Raji (cell line): ENCODE data around the gene DCUN1D4.

Experiments used
- POLR2A ChIP-seq: IDR thresholded peaks from 2 replicates; pipeline ENCODE4 v1.6.1; 2011; ENCODE audit warnings: low read depth, low read length, control low read depth; ENCODE audit not compliant: insufficient read depth

DCUN1D4 gene

DNA sequence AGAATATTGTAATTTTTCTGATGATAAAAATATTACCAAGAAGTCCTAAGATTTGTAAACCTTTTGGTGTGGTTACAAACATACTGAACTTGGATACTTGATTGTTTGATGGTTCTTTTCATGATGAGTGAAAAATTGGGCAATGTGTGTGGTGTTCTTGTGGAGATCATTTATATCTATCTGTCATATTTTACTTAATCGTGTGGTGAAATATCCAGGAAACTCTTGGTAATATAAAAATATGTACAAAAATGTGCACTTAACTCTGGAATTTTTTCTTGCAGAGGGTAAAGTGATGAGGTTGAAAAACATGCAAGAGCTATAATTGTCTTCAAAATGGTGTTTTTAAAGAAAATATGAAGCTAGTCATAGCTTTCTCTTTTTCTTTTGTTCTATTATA is 2.8 kb downstream of the DCUN1D4 start:
- TF ChIP-seq POLR2A, result no peak

DNA sequence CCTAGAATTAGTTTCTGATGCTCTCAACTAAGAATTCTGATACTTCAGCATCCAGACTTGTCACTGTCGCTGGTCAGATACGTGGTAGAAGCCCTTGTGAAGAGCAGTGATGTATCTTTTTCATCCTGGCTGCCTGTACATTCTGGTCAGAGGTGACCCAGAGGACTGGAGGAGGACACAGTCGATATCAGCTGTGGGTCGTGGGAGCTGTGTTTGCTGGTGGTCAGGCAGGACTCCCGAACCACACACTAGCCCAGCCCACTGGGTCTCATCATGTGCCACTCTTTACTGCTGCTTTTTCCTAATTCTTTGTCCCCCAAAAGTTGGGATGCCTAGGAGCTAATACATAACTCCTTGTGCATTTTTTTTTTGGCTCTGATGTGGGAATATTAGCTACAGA is 6.5 kb downstream of the DCUN1D4 start:
- no peak for TF ChIP-seq POLR2A

DNA sequence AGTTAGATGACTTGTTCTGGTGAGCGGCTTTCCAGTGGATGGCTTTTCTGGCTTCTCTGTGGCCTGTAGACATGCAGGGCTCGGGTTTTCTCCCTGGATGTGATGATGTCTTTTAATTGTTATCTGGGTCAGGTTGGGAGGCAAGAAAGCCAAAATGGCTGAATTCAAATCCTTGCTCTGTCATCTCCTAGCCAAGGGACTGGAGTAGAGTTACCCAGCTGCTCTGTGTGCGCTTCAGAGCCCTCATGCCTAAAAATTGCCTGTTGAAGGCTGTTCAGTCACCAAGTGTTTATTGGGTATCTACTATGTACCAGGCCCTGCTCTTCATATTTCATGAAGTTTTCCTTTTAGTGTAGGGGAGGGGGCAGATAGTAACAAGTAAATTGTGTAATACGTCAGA is 7.3 kb downstream of the DCUN1D4 start:
- no peak for TF ChIP-seq POLR2A

DNA sequence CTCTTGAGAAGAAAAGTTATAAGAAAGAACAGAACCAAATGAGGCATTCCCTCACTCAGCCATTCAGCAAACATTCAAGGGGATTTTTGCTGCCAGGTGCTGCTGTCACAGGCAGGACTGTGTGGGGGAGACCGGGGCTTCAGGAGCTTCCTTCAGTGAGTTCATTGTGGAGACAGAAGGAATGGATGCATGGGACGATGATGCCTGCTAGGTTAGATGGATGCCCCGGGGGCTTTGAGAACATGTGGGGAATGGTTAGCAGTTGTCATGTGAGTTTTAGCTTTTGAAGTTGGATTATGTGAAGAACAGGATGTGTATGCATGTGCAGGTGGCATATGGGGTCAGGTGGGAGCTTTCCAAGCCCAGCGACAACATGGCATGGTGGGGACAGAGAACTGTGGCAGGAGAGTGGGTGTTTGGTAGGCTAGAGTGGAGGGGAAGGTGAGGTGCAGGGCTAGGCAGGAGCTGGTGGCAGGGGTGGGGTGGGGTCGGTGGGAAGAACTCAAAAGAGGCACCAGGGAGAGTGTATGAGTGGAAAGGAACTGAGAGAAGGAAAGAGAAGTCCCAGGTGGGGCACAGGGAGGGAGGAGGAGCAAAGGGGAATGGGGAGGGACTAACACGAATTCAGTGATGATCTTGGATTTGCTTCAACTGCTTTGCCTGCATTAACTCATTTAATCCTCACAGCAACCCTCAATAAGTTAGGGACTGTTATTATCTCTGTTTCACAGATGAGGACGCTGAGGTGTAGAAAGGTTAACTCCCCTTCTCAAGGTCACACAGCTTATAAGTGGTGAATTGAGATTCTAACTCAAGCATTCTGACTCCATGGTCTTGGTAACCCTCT is 8.4 kb downstream of the DCUN1D4 start:
- no peak for TF ChIP-seq POLR2A

DNA sequence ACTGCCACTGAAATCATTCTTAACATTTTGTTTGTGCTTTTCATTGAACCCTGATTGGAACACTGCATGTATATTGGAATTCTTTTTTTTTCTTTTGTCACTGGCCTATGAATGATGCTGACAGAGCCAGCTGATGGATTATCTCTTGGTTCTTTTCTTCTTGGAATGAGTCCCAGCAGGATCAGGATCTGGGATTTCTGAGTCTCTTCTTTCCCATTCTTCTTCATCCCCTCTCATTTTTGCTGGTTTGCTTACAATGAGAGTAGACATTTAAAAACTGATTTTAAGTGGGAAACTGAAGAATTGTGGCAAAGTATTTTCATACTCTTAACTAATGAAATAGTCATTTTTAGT is 9.0 kb downstream of the DCUN1D4 start:
- TF ChIP-seq POLR2A, result no peak

DNA sequence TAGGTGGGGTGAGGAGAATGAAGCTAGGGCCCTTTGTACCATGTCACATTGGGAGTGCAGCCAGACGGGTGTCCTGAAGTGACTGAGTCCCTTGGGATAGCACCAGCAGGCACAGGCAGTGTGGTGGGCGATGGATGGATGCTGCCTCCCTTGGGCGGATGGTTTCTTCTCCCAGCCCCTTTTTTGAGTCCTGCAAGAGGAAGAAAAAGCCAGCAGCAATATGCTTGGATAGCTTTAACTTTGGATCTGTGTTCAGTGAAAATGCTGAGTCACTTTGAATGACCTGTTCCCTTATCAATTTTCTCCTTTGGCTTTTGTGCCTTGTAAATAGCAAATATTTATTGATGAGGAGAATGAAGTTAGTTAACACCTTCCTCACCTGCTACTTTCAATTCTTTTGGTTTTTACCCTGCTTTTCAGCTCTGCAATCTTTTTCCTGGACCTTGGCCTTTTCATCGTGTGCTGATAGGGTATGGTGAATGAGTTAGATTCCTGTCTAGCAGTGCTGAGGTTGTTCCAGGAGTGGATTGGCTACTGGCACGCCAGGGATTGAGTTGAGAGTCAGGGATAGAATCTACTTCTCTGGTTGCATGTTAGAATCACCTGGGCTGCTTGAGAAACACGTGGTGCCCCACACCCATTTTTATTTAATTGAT is 10.2 kb downstream of the DCUN1D4 start:
- TF ChIP-seq POLR2A, result no peak

DNA sequence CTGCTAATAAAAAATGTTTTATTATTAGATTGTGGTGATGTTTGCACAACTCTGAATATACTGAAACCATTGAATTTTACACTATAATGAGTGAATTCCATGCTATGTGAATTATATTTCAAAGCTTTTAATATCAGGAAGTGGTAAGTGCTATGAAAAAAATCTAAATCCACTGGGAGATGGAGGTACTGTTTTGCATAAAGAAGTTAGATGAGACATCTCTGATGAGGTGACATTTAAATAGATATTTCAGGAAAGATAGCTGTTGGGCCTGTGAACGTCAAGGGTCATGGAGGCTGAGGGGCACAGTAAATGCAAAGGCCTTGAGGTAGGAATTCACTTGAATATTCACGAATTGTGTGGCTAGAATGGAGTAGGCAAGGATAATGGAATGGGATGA is 12.3 kb downstream of the DCUN1D4 start:
- no peak for TF ChIP-seq POLR2A

DNA sequence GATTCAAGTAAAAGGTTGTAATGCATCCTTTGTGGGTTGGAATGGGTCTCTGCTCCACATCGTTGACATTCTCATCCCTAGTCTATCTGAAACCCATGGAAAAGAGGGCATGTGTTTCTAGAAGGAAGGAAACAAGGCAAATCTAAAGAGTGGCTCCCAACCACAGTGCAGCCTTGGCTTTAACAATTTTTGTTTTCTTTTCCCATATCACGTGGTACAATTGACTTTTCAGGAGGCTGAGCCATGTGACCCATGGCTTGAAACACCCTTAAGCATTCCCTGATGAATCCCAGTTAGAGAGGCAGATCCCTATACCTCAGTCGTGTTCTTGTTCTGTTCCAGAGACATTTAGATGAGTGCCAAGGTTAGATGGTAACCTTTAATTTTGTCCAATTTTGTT is 12.8 kb downstream of the DCUN1D4 start:
- no peak for TF ChIP-seq POLR2A

DNA sequence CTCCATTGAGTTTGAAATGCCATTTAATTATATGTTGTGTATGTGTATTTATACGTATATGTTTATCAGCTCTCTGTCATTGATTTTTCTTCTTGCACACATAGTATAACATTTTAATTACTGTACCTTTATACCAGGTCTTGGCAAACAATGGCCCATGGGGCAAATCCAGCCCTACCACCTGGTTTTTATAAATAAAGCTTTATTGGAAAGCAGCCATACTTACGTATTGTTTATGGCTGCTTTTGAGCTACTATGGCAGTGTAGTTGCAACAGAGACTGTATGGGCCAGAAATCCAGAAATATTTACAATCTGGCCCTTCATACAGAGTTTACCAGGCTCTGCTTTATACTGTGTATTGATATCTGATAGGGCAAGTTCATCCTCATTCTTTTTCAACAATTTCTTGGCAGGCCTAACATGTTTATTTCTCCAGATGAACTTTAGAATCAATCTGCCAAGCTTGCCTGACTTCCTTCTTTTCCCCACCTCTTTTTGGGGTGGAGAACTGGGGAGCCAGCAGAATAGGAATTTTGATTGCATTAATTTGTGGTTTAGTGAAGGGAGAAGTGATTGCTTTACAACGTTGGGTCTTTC is 15.8 kb downstream of the DCUN1D4 start:
- no peak for TF ChIP-seq POLR2A

DNA sequence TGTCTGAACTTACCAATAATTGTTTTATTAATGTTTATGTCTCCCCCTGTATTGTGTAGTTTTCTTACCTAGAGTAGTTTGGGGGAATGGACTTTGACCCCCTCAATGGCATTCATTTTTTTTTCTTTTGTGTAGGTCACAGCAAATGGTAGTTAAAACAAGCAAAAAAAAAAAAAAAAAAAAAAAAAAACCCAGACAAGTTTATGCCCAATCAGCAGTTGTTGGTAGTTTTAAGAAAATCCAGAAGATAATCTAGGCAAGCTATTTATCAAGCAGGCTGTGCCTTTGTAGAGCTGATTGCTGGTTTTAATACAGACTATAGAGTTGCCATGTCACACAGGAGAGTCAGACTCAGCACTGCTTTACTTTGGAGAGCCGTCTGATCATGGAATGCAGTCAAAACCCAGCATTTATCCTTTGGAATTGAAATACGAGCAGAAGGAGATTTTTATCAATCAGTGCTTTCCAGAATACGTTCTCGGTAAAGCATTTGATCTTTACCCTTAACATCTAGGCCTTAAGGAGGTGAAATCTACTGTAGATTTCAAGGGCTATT is 16.6 kb downstream of the DCUN1D4 start:
- no peak for TF ChIP-seq POLR2A

DNA sequence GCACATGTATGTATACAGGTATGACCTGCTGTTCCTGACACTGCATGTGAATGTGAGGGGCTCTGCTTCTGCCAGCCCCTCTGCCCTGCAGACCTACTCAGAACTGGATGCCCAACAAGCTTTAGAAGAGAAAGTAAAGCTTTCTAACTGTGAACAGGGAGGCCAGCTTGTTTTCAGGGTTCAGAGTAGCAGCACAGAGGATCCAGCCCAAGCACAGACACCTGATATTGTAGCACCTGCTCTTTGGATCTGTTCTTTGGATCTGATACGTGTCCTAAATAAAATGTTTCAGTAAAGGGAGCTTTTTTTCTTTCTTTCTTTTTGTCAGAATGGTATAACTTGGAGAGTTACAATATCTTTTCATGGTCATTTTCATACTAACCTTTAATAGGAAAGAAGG is 19.2 kb downstream of the DCUN1D4 start:
- TF ChIP-seq POLR2A, result no peak

DNA sequence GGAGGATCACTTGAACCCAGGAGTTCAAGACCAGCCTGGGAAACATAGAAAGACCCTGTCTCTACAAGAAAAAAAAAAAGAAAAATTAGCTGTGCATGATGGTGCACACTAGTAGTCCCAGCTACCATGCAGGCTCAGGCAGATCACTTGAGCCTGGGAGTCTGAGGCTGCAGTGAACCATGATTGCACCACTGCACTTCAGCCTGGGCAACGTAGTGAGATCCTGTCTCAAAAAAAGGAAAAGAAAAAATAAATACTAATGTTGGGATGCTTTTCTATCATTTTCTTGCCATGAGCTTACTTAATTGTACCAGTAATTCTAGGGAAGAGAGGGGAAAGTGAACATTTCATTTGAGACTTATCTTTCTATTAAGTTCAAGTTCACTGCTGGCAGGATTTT is 19.8 kb downstream of the DCUN1D4 start:
- no peak for TF ChIP-seq POLR2A

DNA sequence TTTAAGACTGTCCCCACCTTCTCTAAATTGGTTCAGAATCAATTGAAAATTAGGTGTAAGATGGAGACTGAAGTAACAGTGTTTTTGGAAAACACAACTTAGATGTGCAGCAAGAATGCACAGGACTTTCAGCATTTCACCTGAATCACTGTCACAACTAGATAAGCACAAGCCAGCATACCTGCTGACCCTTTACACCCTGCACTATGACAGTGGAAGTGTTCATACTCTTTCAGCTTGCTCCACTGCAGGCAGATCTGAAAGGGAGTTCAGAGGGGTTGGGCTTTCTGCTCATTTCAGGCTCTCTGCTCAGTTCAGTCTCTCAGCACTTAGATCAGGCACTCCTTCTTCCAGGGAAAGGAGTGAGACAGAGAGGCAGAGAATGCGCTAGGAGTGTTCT is 22.8 kb downstream of the DCUN1D4 start:
- no peak for TF ChIP-seq POLR2A

DNA sequence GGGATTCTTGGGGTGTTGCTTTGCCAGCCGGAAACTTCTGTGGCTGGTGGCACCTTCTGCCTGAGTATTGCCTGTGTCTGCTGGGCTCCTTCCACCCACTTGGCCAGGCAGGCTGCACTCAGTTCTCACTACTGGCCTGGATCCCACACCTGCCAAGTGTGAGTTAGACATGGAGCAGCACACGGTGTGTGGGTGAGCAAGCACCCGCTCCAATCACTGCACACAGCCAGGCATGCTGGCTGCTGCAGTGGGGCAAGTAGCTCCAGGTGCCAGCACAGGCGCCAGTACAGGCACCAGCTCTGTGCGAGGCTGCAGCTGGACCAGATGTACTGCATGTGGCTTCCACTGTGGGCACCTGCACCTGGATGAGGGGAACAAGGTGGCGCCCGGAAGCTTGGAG is 23.9 kb downstream of the DCUN1D4 start:
- no peak for TF ChIP-seq POLR2A

DNA sequence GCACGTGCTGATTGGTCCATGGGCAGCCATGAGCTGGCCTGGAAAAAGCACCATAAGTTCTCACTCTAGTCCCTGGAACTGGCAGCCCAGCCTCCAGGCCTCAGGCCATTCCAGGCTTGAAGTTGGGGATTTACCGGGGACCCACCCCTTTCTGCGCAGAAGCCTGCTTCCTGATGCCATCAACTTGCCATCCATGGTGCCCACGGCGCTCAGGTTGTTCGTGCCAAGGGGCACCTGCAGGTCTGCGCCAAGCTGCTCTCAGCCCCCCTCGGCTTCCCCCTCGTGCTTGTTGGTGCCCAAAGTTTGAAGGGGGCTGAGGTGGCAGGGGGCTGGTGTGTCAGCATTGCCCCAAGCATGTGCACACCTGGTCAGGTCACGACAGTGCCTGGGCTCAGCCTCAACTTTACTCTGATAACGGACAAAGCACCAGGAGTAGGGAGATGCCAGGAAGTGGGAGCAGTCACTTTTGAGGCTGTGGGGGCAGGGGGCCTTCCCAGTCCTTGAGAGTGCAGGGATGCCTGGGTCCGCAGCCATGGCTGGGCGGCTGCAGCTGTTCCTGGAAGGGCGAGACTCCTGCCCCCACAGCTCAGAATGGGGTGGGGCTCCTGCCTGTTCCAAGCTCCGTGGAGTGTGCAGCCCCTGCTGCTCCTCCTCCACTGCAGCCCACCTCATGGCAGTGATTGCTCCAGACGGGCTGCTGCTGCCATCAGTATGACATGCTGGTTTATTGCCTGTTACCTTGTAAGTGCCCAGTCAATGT is 24.9 kb downstream of the DCUN1D4 start:
- no peak for TF ChIP-seq POLR2A
